H9 (cell line): ENCODE data around the gene PITPNM3. TPM values are rescaled to one million over a fixed set of nuclear protein-coding genes. Genes with fewer than 3 reads are reported as not detected.

ENCODE experiments used
- DNase-seq: peaks from one replicate; pipeline ENCODE4 v3.0.0-alpha.2; 2017
- H2AFZ ChIP-seq: one replicate; pipeline ENCODE4 v1.6.1; 2013; ENCODE audit warnings: mild to moderate bottlenecking, low read length, control low read depth, moderate library complexity
- H2AK5ac ChIP-seq: 2 replicates; pipeline ENCODE4 v1.6.1; 2013; ENCODE audit warnings: low read length, control low read depth, mixed read lengths; ENCODE audit not compliant: insufficient read length
- H2BK120ac ChIP-seq: one replicate; pipeline ENCODE4 v1.6.1; 2013; ENCODE audit warnings: low read depth, mild to moderate bottlenecking, low read length, control low read depth, inconsistent platforms; ENCODE audit not compliant: poor library complexity, severe bottlenecking
- H2BK12ac ChIP-seq: 2 replicates; pipeline ENCODE4 v1.6.1; 2013; ENCODE audit warnings: low read length, control low read depth, mixed read lengths, low read depth; ENCODE audit not compliant: insufficient read length
- H2BK15ac ChIP-seq: 2 replicates; pipeline ENCODE4 v1.6.1; 2013; ENCODE audit warnings: low read depth, low read length, control low read depth
- H2BK20ac ChIP-seq: one replicate; pipeline ENCODE4 v1.6.1; 2013; ENCODE audit warnings: low read depth, mild to moderate bottlenecking, low read length, control low read depth, inconsistent platforms; ENCODE audit not compliant: poor library complexity, severe bottlenecking
- H2BK5ac ChIP-seq: 2 replicates; pipeline ENCODE4 v1.6.1; 2013; ENCODE audit warnings: low read length, control low read depth, mixed read lengths; ENCODE audit not compliant: insufficient read length
- H3K14ac ChIP-seq: 2 replicates; pipeline ENCODE4 v1.6.1; 2013; ENCODE audit warnings: low read length, control low read depth; ENCODE audit not compliant: insufficient read depth
- H3K18ac ChIP-seq: 2 replicates; pipeline ENCODE4 v1.6.1; 2013; ENCODE audit warnings: low read depth, mild to moderate bottlenecking, mixed read lengths, low read length, control low read depth; ENCODE audit not compliant: insufficient read length
- H3K23ac ChIP-seq: 2 replicates; pipeline ENCODE4 v1.6.1; 2013; ENCODE audit warnings: low read length, control low read depth, mixed read lengths, low read depth; ENCODE audit not compliant: insufficient read length
- H3K23me2 ChIP-seq: 2 replicates; pipeline ENCODE4 v1.6.1; 2013; ENCODE audit warnings: low read depth, mild to moderate bottlenecking, mixed read lengths, low read length, control low read depth; ENCODE audit not compliant: insufficient read length, poor library complexity, severe bottlenecking
- H3K27ac ChIP-seq: 2 replicates; pipeline ENCODE4 v1.5.1; 2013; ENCODE audit warnings: low read length, control low read depth, mixed read lengths, low read depth; ENCODE audit not compliant: insufficient read length
- H3K27me3 ChIP-seq: 2 replicates; pipeline ENCODE4 v1.6.1; 2013; ENCODE audit warnings: low read length, control low read depth, inconsistent platforms; ENCODE audit not compliant: insufficient read depth
- H3K4ac ChIP-seq: 2 replicates; pipeline ENCODE4 v1.6.1; 2013; ENCODE audit warnings: low read depth, mild to moderate bottlenecking, control low read depth, inconsistent platforms, low read length, moderate library complexity
- H3K4me1 ChIP-seq: 2 replicates; pipeline ENCODE4 v1.6.1; 2013; ENCODE audit warnings: low read length, control low read depth, inconsistent platforms; ENCODE audit not compliant: insufficient read depth
- H3K4me2 ChIP-seq: 2 replicates; pipeline ENCODE4 v1.6.1; 2013; ENCODE audit warnings: low read length, control low read depth, mixed read lengths; ENCODE audit not compliant: insufficient read length, insufficient read depth
- H3K56ac ChIP-seq: 2 replicates; pipeline ENCODE4 v1.6.1; 2013; ENCODE audit warnings: low read depth, mild to moderate bottlenecking, mixed read lengths, low read length, control low read depth; ENCODE audit not compliant: insufficient read length
- H3K79me1 ChIP-seq: 2 replicates; pipeline ENCODE4 v1.6.1; 2013; ENCODE audit warnings: low read depth, mild to moderate bottlenecking, moderate library complexity, low read length, control low read depth, inconsistent platforms; ENCODE audit not compliant: insufficient read depth, poor library complexity, severe bottlenecking
- H3K79me2 ChIP-seq: 2 replicates; pipeline ENCODE4 v1.6.1; 2013; ENCODE audit warnings: low read length, control low read depth, inconsistent platforms; ENCODE audit not compliant: insufficient read depth
- H3K9ac ChIP-seq: 2 replicates; pipeline ENCODE4 v1.6.1; 2013; ENCODE audit warnings: low read length, control low read depth, mixed read lengths; ENCODE audit not compliant: insufficient read length; ENCODE audit errors: extremely low read depth
- H3K9me3 ChIP-seq: one replicate; pipeline ENCODE4 v1.6.1; 2013; ENCODE audit warnings: low read depth, low read length, inconsistent platforms; ENCODE audit not compliant: control insufficient read depth
- H3T11ph ChIP-seq: one replicate; pipeline ENCODE4 v1.6.1; 2013; ENCODE audit warnings: mild to moderate bottlenecking, low read length, control low read depth, inconsistent platforms
- H4K20me1 ChIP-seq: one replicate; pipeline ENCODE4 v1.6.1; 2013; ENCODE audit not compliant: control insufficient read depth, insufficient read length, insufficient read depth
- H4K5ac ChIP-seq: 2 replicates; pipeline ENCODE4 v1.6.1; 2013; ENCODE audit warnings: low read depth, mild to moderate bottlenecking, mixed read lengths, low read length, control low read depth; ENCODE audit not compliant: insufficient read length
- H4K8ac ChIP-seq: replicated peaks from 2 replicates; pipeline ENCODE4 v1.6.1; 2013; ENCODE audit warnings: low read length, control low read depth, mixed read lengths, low read depth; ENCODE audit not compliant: insufficient read length
- H4K91ac ChIP-seq: 2 replicates; pipeline ENCODE4 v1.6.1; 2013; ENCODE audit warnings: low read depth, mild to moderate bottlenecking, moderate library complexity, mixed read lengths, low read length, control low read depth; ENCODE audit not compliant: insufficient read length
- H3K27ac Mint-ChIP-seq, 3 experiments: 2 replicates in 2 of 3; 3 replicates in 1 of 3; pipeline ENCODE4 v1.8.0; 2020 to 2021; ENCODE audit warnings: mixed read lengths in 3 of 3, mild to moderate bottlenecking in 1 of 3, moderate library complexity in 1 of 3
- H3K27me3 Mint-ChIP-seq: 2 replicates; pipeline ENCODE4 v1.8.0; 2021; ENCODE audit warnings: low read depth, mild to moderate bottlenecking, moderate library complexity, mixed read lengths
- H3K36me3 Mint-ChIP-seq, 3 experiments: 2 replicates in 2 of 3; 3 replicates in 1 of 3; pipeline ENCODE4 v1.8.0; 2020 to 2021; ENCODE audit warnings: low read depth in 3 of 3, mixed read lengths in 3 of 3; ENCODE audit not compliant: insufficient read depth in 1 of 3
- H3K4me1 Mint-ChIP-seq, 2 experiments: 2 replicates each; pipeline ENCODE4 v1.8.0; 2020; ENCODE audit warnings: mixed read lengths in 2 of 2
- H3K4me3 Mint-ChIP-seq, 2 experiments: 2 replicates in 1 of 2; 3 replicates in 1 of 2; pipeline ENCODE4 v1.8.0; 2020 to 2021; ENCODE audit warnings: mild to moderate bottlenecking in 2 of 2, mixed read lengths in 2 of 2, moderate library complexity in 1 of 2
- H3K9me3 Mint-ChIP-seq, 2 experiments: 2 replicates in 1 of 2; 3 replicates in 1 of 2; pipeline ENCODE4 v1.8.0; 2020; ENCODE audit warnings: mild to moderate bottlenecking in 2 of 2, mixed read lengths in 2 of 2, moderate library complexity in 1 of 2
- WGBS: extraction: QIAGEN DNeasy Blood & Tissue Kit; methylation state at CpG from one replicate; pipeline ENCODE4 v1.1.7; 2013; ENCODE audit warnings: missing lambda C conversion rate, low lambda C conversion rate, mixed read lengths; ENCODE audit not compliant: insufficient read length; ENCODE audit errors: extremely low coverage; 5-methylcytosine and 5-hydroxymethylcytosine counted together
- total RNA-seq: library from RNA; stranded (reverse); gene quantifications from 2 replicates; pipeline ENCODE4 v1.2.1, GENCODE V29; 2021
- TF ChIP-seq, protein P1 (sequence below): fragments of 200-600 bp; sonication (generic); conservative IDR thresholded peaks from 3 replicates; pipeline ENCODE4 v1.8.0; 2021; ENCODE audit warnings: antibody characterized with exemption, mild to moderate bottlenecking

The PITPNM3 gene
- total RNA-seq, 1 experiment from 2014 or later: 3.4 TPM

GRCh38 chr17:6558276-6558675, 1.9 kb upstream of the PITPNM3 start:
- H4K20me1 ChIP-seq: no peaks in the 10 kb centered on the region
- Mint-ChIP-seq H3K27me3 (peaks cover 69% of the 10 kb centered on the region), H3K9me3 (no peaks in the 10 kb centered on the region; a peak in 1 of 5 replicates), H3K4me1 (peaks cover 18 to 28% of the 10 kb centered on the region in 2 experiments), H3K27ac (no peak overlapping the region), H3K4me3 (peak overlapping the region in 1 of 2 experiments; percentile 19; a peak in 1 of 5 replicates), H3K36me3 (no peaks in the 10 kb centered on the region; a peak in 1 of 7 replicates)
- H3K18ac ChIP-seq: no peak overlapping the region
- H2AK5ac ChIP-seq: no peak overlapping the region
- H2BK12ac ChIP-seq: no peak overlapping the region
- H3K9me3 ChIP-seq: no peaks in the 10 kb centered on the region
- no peaks in the 10 kb centered on the region for H3K79me1 ChIP-seq
- H3K56ac ChIP-seq: no peak overlapping the region
- H2BK20ac ChIP-seq: no peak overlapping the region
- H4K5ac ChIP-seq: no peak overlapping the region
- no peak overlapping the region for H4K91ac ChIP-seq
- H3K27ac ChIP-seq: no peak overlapping the region
- TF ChIP-seq, protein P1, sequence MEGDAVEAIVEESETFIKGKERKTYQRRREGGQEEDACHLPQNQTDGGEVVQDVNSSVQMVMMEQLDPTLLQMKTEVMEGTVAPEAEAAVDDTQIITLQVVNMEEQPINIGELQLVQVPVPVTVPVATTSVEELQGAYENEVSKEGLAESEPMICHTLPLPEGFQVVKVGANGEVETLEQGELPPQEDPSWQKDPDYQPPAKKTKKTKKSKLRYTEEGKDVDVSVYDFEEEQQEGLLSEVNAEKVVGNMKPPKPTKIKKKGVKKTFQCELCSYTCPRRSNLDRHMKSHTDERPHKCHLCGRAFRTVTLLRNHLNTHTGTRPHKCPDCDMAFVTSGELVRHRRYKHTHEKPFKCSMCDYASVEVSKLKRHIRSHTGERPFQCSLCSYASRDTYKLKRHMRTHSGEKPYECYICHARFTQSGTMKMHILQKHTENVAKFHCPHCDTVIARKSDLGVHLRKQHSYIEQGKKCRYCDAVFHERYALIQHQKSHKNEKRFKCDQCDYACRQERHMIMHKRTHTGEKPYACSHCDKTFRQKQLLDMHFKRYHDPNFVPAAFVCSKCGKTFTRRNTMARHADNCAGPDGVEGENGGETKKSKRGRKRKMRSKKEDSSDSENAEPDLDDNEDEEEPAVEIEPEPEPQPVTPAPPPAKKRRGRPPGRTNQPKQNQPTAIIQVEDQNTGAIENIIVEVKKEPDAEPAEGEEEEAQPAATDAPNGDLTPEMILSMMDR: no peak
- peaks cover 21% of the 10 kb centered on the region for H3K27me3 ChIP-seq
- H3K4me2 ChIP-seq: no peak overlapping the region
- H3K14ac ChIP-seq: no peak overlapping the region
- H4K8ac ChIP-seq: no peak overlapping the region
- no peak overlapping the region for H2AFZ ChIP-seq
- H3K9ac ChIP-seq: no peak overlapping the region
- no peaks in the 10 kb centered on the region for H3K4me1 ChIP-seq
- no peak overlapping the region for H3T11ph ChIP-seq
- no CpG with 5 or more reads among the region's 6 CpGs for WGBS
- H2BK120ac ChIP-seq: no peak overlapping the region
- H3K4ac ChIP-seq: no peak overlapping the region
- no peak overlapping the region for H3K23ac ChIP-seq
- no peaks in the 10 kb centered on the region for H3K79me2 ChIP-seq
- no peak overlapping the region for H2BK5ac ChIP-seq
- peaks cover 8% of the 10 kb centered on the region for H3K23me2 ChIP-seq
- no peak for DNase-seq
- no peak overlapping the region for H2BK15ac ChIP-seq
